Subcutaneous adipose tissue (tissue), 4 donors: Measurements from ENCODE around the gene DYNLT2. TPM values are rescaled to one million over a fixed set of nuclear protein-coding genes. Genes with fewer than 3 reads are reported as not detected.

Experiments
- total RNA-seq, 4 donors: library from RNA; depleted of rRNA; stranded (reverse); fragments of >200 nt; gene quantifications; one replicate each; pipeline ENCODE4 v1.1.0, GENCODE V29; 2016
- TF ChIP-seq, protein P1 (sequence below): fragments of 450-650 bp; IDR thresholded peaks from one replicate; pipeline ENCODE4 v1.5.1; 2016; ENCODE audit warnings: low read depth, mild to moderate bottlenecking, control low read depth, antibody characterized with exemption, moderate library complexity

DYNLT2 gene
- total RNA-seq, 4 donors from 2014 or later, result 1.3 to 2.6 (median 1.9) TPM

DNA sequence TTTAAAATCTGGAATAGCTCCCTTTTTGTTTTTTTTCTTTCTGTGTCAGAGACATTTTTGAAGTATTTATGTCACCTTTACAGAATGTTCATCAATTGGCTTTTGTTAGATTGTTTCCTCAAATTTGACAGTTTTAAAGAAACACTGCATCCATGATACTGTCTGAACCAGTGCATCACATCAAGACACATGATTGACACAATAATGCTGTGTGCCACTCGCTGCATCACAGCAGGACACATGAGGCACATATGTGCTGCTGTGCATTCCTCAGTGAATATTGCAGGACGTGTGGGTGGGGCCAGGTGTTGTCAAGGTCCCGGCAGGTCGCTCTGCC is 37.4 kb upstream of the DYNLT2 start:
- TF ChIP-seq, protein P1, sequence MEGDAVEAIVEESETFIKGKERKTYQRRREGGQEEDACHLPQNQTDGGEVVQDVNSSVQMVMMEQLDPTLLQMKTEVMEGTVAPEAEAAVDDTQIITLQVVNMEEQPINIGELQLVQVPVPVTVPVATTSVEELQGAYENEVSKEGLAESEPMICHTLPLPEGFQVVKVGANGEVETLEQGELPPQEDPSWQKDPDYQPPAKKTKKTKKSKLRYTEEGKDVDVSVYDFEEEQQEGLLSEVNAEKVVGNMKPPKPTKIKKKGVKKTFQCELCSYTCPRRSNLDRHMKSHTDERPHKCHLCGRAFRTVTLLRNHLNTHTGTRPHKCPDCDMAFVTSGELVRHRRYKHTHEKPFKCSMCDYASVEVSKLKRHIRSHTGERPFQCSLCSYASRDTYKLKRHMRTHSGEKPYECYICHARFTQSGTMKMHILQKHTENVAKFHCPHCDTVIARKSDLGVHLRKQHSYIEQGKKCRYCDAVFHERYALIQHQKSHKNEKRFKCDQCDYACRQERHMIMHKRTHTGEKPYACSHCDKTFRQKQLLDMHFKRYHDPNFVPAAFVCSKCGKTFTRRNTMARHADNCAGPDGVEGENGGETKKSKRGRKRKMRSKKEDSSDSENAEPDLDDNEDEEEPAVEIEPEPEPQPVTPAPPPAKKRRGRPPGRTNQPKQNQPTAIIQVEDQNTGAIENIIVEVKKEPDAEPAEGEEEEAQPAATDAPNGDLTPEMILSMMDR, result no peak

DNA sequence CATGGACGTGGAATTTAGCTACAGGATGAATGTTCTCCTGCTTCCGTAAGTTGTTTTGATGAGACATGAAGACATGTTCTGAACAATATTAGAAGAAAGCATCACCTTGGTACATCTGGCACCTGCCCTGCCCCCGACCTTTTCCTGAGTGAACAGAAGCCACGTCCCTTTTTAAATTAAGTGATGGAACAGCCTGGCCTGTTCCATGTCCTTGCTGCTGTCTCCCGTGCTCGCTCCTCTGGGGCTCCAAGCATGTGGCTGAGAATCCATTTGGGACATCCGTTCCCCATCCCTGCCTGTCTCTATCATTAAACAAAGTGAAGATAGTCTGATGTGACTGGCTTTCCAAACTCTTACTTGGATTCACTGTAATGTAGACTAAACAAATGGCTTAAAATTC is 36.4 kb upstream of the DYNLT2 start:
- TF ChIP-seq, protein P1, result no peak

DNA sequence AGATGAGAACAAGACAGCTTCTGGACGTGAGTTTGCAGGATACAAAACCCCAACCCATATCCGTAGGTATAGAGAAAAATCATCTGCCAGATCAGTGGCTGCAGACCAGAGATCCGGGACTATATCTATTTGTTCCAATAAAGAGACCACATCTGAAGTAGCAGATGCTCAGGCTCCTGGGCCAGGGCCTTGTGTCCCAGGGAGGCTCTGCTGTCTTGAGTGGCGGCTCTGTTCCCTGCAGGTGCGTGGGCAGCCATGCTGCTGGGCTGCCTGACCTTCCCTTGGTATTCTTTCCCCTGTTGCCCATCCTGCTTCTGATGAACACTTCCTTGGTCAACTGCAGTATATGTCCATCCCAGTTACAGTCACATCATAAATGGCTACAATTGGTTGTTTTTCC is 35.0 kb upstream of the DYNLT2 start:
- TF ChIP-seq, protein P1, result no peak

GRCh38 chr6:169785566-169785965 is 34.2 kb upstream of the DYNLT2 start:
- TF ChIP-seq, protein P1, result no peak

DNA sequence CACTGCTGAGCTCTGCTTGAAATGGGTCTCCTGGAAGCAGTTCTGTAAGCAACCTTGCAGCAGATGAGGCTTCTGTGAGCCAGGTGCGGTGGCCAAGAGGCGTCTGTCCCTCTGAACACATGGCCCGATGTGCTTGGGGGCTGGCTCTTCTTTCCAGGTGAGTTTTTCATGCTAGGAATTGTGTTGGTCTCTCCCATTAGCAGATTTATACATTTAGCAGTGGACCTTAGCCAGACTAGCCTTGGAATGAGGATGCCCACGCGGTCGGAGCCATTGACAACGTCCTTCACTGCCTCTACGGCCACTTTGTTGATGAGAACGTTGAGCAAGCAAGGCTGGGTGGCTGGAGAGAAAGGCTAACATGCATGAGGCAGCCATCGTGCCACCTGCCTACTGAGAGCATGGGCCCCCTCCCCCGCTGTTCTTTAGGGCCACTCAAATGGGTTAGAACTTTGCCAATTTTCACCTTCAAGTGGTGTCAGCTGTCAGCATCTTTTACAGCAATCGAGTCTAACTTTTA is 33.5 kb upstream of the DYNLT2 start:
- TF ChIP-seq, protein P1, result no peak

GRCh38 chr6:169783971-169784820 is 32.8 kb upstream of the DYNLT2 start:
- TF ChIP-seq, protein P1, result no peak

DNA sequence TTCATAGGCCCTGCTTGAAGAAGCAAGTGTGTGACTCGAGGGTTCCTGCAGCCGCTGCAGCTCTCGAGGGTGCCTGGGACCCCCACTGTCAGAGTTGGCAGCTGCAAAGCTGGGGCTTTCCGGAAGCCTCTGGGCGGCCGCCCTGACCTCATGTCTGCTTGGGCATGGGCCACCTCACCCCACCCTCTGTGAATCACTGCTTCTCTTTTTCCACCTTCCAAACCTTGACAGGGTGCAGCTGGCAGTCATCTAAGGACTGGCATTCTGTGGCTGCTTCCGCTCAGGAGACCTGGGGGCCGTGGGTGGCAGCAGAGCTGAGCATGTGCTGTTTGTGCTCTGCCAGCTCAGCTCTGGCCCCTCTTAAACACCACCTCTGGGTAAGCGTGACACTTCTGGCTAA is 32.0 kb upstream of the DYNLT2 start:
- TF ChIP-seq, protein P1, result no peak
